ENCODE data around the gene SMOC1.

GRCh38 chr14:69937367-69938081 is 58.3 kb downstream of the SMOC1 start:
- TF ChIP-seq CTCF (IDR thresholded peaks at IDR 0.05; ENCODE audit: low read depth, low read length) (no peak), EZH2phosphoT487 (IDR thresholded peaks at IDR 0.05; ENCODE audit: low read depth) (no peak)
